WI38 (cell line): ENCODE measurements around the gene CALN1.

Experiments
- H3K4me3 ChIP-seq: 2 replicates; pipeline ENCODE4 v1.5.1; 2011; ENCODE audit warnings: low read depth, mild to moderate bottlenecking, control low read depth, low read length
- CTCF ChIP-seq: IDR thresholded peaks from 2 replicates; pipeline ENCODE4 v1.5.1; 2012; ENCODE audit warnings: low read depth, mild to moderate bottlenecking, control low read depth, low read length

Gene CALN1

GRCh38 chr7:72309476-72309875, 102.7 kb downstream of the CALN1 start:
- H3K4me3 ChIP-seq, result no peak overlapping the region

GRCh38 chr7:72308986-72309385, 103.2 kb downstream of the CALN1 start:
- H3K4me3 ChIP-seq, result no peak overlapping the region
- no peak for TF ChIP-seq CTCF

More at GRCh38 chr7:72309476-72309875, 102.7 kb downstream of the CALN1 start:
- no peak for TF ChIP-seq CTCF

GRCh38 chr7:72307566-72307965, 104.6 kb downstream of the CALN1 start:
- H3K4me3 ChIP-seq, result no peak overlapping the region
- no peak for TF ChIP-seq CTCF

GRCh38 chr7:72298912-72299311, 113.2 kb downstream of the CALN1 start:
- no peak for TF ChIP-seq CTCF
- no peak overlapping the region for H3K4me3 ChIP-seq

GRCh38 chr7:72298091-72298490, 114.0 kb downstream of the CALN1 start:
- TF ChIP-seq CTCF, result no peak

GRCh38 chr7:72297636-72298035, 114.5 kb downstream of the CALN1 start:
- no peak for TF ChIP-seq CTCF
- no peak overlapping the region for H3K4me3 ChIP-seq

More at GRCh38 chr7:72298091-72298490, 114.0 kb downstream of the CALN1 start:
- H3K4me3 ChIP-seq, result no peak overlapping the region

- no peak overlapping the region for H3K4me3 ChIP-seq
- no peak for TF ChIP-seq CTCF
Measured at GRCh38 chr7:72292794-72293193, 119.3 kb downstream of the CALN1 start.
